CD4-positive, alpha-beta T cell treated with Interferon alpha-2 for 1 hour (primary cell): ENCODE data around the gene SREBF2.

ENCODE experiments used
- DNase-seq, 2 donors: peaks; one replicate each; pipeline ENCODE4 v3.0.0-alpha.2; 2020 to 2022

Gene SREBF2

GRCh38 chr22:41923595-41924276, 90.8 kb downstream of the SREBF2 start:
- no peak for DNase-seq

- peak; percentile 76 to 82 for DNase-seq
Observed at GRCh38 chr22:41925783-41926460, 93.0 kb downstream of the SREBF2 start.

GRCh38 chr22:41927813-41928212, 94.9 kb downstream of the SREBF2 start:
- no peak for DNase-seq

- peak in 1 of 2 donors; percentile 59 for DNase-seq
Observed at GRCh38 chr22:41928593-41929417, 95.9 kb downstream of the SREBF2 start.

GRCh38 chr22:41929418-41929810, 96.5 kb downstream of the SREBF2 start:
- DNase-seq, result no peak

- DNase-seq, result peak in 1 of 2 donors; percentile 59
Observed at GRCh38 chr22:41931701-41932269, 98.9 kb downstream of the SREBF2 start.

GRCh38 chr22:41932353-41932752, 99.4 kb downstream of the SREBF2 start:
- no peak for DNase-seq

- DNase-seq, result no peak
Observed at GRCh38 chr22:41933411-41934177, 100.7 kb downstream of the SREBF2 start.

- DNase-seq, result no peak
Observed at GRCh38 chr22:41934284-41935014, 101.5 kb downstream of the SREBF2 start.

- no peak for DNase-seq
Observed at GRCh38 chr22:41935015-41935351, 102.1 kb downstream of the SREBF2 start.

- no peak for DNase-seq
Observed at GRCh38 chr22:41935509-41935908, 102.6 kb downstream of the SREBF2 start.

GRCh38 chr22:41936894-41937169, 103.9 kb downstream of the SREBF2 start:
- no peak for DNase-seq

- peak; percentile 96 to 98 for DNase-seq
Observed at GRCh38 chr22:41939981-41940831, 107.3 kb downstream of the SREBF2 start.

GRCh38 chr22:41940832-41941765, 108.2 kb downstream of the SREBF2 start:
- DNase-seq, result peak; percentile 87 to 91

GRCh38 chr22:41943661-41944209, 110.8 kb downstream of the SREBF2 start:
- no peak for DNase-seq

- peak; percentile 82 to 88 for DNase-seq
Observed at GRCh38 chr22:41946629-41947423, 113.9 kb downstream of the SREBF2 start, which contains the start of gene CENPM. Gene CENPM (minus strand): TSS chr22:41947152. CDS start chr22:41947076, 76 bp downstream.

GRCh38 chr22:41947424-41948080, 114.6 kb downstream of the SREBF2 start:
- no peak for DNase-seq

- DNase-seq, result no peak
Observed at GRCh38 chr22:41948142-41948541, 115.2 kb downstream of the SREBF2 start.
